Omental fat pad (tissue), 4 donors: Measurements from ENCODE around the gene GCLC. TPM values are rescaled to one million over a fixed set of nuclear protein-coding genes. Genes with fewer than 3 reads are reported as not detected.

Source experiments
- ATAC-seq: fragments of 150-250 bp; one replicate; pipeline ENCODE4 v1.9.1; 2016; ENCODE audit warnings: mild to moderate bottlenecking, moderate library complexity; ENCODE audit not compliant: low FRiP score
- DNase-seq: peaks from one replicate; pipeline ENCODE4 v3.0.0-alpha.2; 2019; ENCODE audit warnings: low spot score
- CTCF ChIP-seq, 3 donors: fragments of 450-650 bp; IDR thresholded peaks; one replicate each; pipeline ENCODE4 v1.5.1; 2016 to 2017; ENCODE audit warnings: antibody characterized with exemption in 3 of 3, mild to moderate bottlenecking in 3 of 3, moderate library complexity in 2 of 3
- total RNA-seq, 4 donors: library from RNA; depleted of rRNA; stranded (reverse); fragments of >200 nt; gene quantifications; one replicate each; pipeline ENCODE4 v1.1.0, GENCODE V29; 2016

The GCLC gene
- total RNA-seq, 4 donors from 2014 or later = 38.6 to 86.3 (median 46.6) TPM

GRCh38 chr6:53495506-53496499, 49.1 kb downstream of the GCLC start:
- DNase-seq (no peak), ATAC-seq (no peak)
- TF ChIP-seq CTCF (IDR thresholded peaks at IDR 0.05) = no peak

DNA sequence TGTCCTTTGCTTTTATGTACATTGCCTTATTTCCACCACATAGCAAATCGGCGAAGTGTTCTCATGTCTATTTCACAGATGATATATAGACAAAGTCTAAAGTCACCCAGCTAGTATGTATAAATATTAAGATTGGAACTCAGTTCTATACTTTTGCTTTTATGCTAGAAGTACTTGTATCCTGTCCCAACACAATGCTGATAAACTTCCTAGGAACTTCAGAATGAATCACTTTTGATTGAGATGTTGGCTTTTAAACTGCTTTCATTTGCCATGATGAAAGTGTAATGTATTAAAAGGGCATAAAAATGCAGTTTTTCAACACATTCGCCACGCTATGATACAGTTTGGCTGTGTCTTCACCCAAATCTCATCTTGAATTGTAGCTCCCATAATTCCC, 50.8 kb downstream of the GCLC start:
- ATAC-seq = peak; percentile 50
- no peak for DNase-seq
- TF ChIP-seq CTCF (IDR thresholded peaks at IDR 0.05) = no peak

DNA sequence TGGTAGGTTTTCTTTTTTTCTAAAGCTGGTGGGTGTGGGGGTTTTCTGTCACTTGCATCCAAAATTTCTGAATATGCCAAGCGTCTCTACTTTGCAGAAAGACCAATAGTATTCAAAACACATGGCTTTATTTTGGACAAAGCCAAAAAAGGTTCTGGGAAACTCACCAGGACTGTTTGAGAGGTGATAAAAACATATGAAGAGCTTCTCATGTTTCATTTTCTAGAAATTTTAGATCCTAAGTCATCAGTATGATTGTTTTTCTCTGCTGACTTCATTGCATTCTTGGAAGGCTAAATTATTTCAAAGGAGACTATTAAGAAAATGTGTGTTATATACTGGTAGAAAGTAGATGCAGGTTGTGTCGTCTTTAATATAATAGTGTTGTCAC, 51.3 kb downstream of the GCLC start:
- peak; percentile 8 for ATAC-seq
- TF ChIP-seq CTCF (IDR thresholded peaks at IDR 0.05) = no peak

DNA sequence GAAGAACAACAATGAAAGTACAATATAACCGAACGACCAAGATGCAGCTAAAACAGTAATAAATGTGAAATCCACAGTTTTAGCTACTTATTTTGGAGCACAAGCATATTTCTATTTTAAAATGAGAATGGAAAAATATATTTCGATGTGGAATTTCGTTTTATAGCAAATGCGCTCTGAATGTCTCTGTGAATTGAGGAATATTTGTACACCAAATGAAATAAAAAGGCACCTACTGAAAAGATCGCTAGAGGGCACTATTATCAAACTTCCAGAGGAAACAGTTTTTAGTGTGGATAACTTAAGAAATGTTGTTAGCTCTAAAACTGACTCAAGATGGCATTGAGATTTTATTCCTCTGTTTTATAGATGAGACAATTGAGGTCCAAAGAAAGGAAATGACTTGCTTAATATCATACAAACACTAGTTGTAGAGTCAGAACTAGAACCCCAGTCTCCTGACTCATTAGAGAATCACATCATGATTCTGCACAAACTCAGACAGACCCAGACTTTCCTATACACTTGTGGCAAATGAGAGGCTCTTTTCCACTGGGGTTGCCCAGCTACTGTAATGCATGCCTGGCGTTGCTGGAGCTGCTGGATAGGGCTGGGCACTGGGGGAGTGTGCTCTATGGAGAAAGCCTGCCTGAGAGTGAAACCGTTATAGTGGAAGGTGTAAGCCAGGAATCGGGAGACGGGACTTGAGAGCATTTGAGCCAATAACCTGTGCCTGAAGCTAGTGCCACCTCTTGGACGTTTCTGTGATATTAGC, 51.9 kb downstream of the GCLC start:
- ATAC-seq = peak; percentile 88
- TF ChIP-seq CTCF (IDR thresholded peaks at IDR 0.05) = peak in 1 of 3 donors; percentile 21
- DNase-seq = no peak

More for the DNA sequence above, 51.3 kb downstream of the GCLC start:
- no peak for DNase-seq

- DNase-seq (no peak), ATAC-seq (no peak)
- TF ChIP-seq CTCF (IDR thresholded peaks at IDR 0.05) = no peak
Measured at GRCh38 chr6:53487080-53487479, 57.8 kb downstream of the GCLC start.

- no peak for TF ChIP-seq CTCF (IDR thresholded peaks at IDR 0.05)
- DNase-seq = no peak
- ATAC-seq = no peak
Measured at GRCh38 chr6:53486679-53487078, 58.2 kb downstream of the GCLC start.
